ENCODE measurements around the gene CARHSP1.
"Not testable (repeated sequence)": the region's sequence is repeated elsewhere in the genome, so short reads cannot be mapped to it uniquely, and the experiment has no call there.

CARHSP1 gene

GRCh38 chr16:8868416-8869211, at the start of gene CARHSP1:
Gene CARHSP1, minus strand, starts transcription at chr16:8869006. Its CDS starts 9,678 bp downstream, at chr16:8859328.
- peak; percentile 78 for DNase-seq

GRCh38 chr16:8917336-8917735, 48.5 kb upstream of the CARHSP1 start:
- not testable (repeated sequence) for DNase-seq

- DNase-seq: no peak
These were observed 47.9 kb upstream of the CARHSP1 start for GRCh38 chr16:8916541-8917225.

- no peak for DNase-seq
These were observed 47.0 kb upstream of the CARHSP1 start for GRCh38 chr16:8915722-8916301.

- DNase-seq: no peak
These were observed 45.3 kb upstream of the CARHSP1 start for GRCh38 chr16:8914098-8914497.

GRCh38 chr16:8912793-8913192, 44.0 kb upstream of the CARHSP1 start:
- no peak for DNase-seq

GRCh38 chr16:8910811-8911210, 42.0 kb upstream of the CARHSP1 start:
- no peak for DNase-seq

- no peak for DNase-seq
These were observed 40.1 kb upstream of the CARHSP1 start for GRCh38 chr16:8908810-8909468.

- no peak for DNase-seq
These were observed 38.3 kb upstream of the CARHSP1 start for GRCh38 chr16:8907096-8907495.

GRCh38 chr16:8905795-8906591, 37.2 kb upstream of the CARHSP1 start:
- DNase-seq: no peak

GRCh38 chr16:8905168-8905762, 36.5 kb upstream of the CARHSP1 start:
- no peak for DNase-seq

- DNase-seq: no peak
These were observed 35.2 kb upstream of the CARHSP1 start for GRCh38 chr16:8904018-8904430.

- no peak for DNase-seq
These were observed 34.2 kb upstream of the CARHSP1 start for GRCh38 chr16:8903004-8903403.

GRCh38 chr16:8901320-8901861, 32.6 kb upstream of the CARHSP1 start:
- no peak for DNase-seq

- DNase-seq: no peak
These were observed 31.5 kb upstream of the CARHSP1 start for GRCh38 chr16:8900343-8900742.

GRCh38 chr16:8899709-8900317, 31.0 kb upstream of the CARHSP1 start:
- DNase-seq: no peak

- DNase-seq: no peak
These were observed 30.0 kb upstream of the CARHSP1 start for GRCh38 chr16:8898660-8899318.

- DNase-seq: no peak
These were observed 26.0 kb upstream of the CARHSP1 start for GRCh38 chr16:8894736-8895334.

GRCh38 chr16:8893976-8894690, 25.3 kb upstream of the CARHSP1 start:
- DNase-seq: no peak

- DNase-seq: no peak
These were observed 24.6 kb upstream of the CARHSP1 start for GRCh38 chr16:8893426-8893825.
